Pancreas (tissue), 10 donors: Measurements from ENCODE around the gene PLCB2. TPM values are rescaled to one million over a fixed set of nuclear protein-coding genes. Genes with fewer than 3 reads are reported as not detected.

ENCODE experiments used
- ATAC-seq, 4 donors: fragments of 200-7000 bp; cut with Tn5 transposase; one replicate each; pipeline versions ENCODE4 v1.8.0 to v1.9.1; 2020; ENCODE audit warnings: mild to moderate bottlenecking in 4 of 4, moderate library complexity in 4 of 4
- DNase-seq, 6 donors: peaks; one replicate each; pipeline ENCODE4 v3.0.0-alpha.2; 2020
- FAIRE-seq: peaks from 2 replicates; lab custom pipeline; 2012; peaks lifted over from hg19 to GRCh38; lab: Jason Lieb, UNC
- H3K27ac ChIP-seq, 4 donors: fragments of 200-600 bp; sonication (generic); 1 replicate in 3 of 4; 2 replicates in 1 of 4; pipeline versions ENCODE4 v1.5.0 to v1.8.0; 2020
- H3K27me3 ChIP-seq, 4 donors: fragments of 200-600 bp; one replicate each; pipeline ENCODE4 v1.8.0; 2021
- H3K36me3 ChIP-seq, 3 donors: fragments of 200-600 bp; sonication (generic) in 1 of 3; one replicate each; pipeline versions ENCODE4 v1.5.0 to v1.8.0; 2020 to 2021
- H3K4me1 ChIP-seq, 3 donors: fragments of 200-600 bp; one replicate each; pipeline ENCODE4 v1.8.0; 2021
- H3K4me3 ChIP-seq, 4 donors: fragments of 200-600 bp; sonication (generic) in 2 of 4; one replicate each; pipeline versions ENCODE4 v1.5.0 to v1.8.0; 2020 to 2021
- H3K9me3 ChIP-seq, 4 donors: fragments of 200-600 bp; one replicate each; pipeline ENCODE4 v1.8.0; 2021
- CTCF ChIP-seq, 4 donors: fragments of 200-600 bp; sonication (generic) in 3 of 4; IDR thresholded peaks; one replicate each; pipeline versions ENCODE4 v1.5.0 to v1.8.0; 2021; ENCODE audit warnings: antibody characterized with exemption in 4 of 4
- WGBS, 2 donors: extraction: QIAGEN DNeasy Blood & Tissue Kit; methylation state at CpG; one replicate each; pipeline ENCODE4 v1.1.7; 2013; 5-methylcytosine and 5-hydroxymethylcytosine counted together
- intact Hi-C, 3 donors: fragments of 100-400 bp; cut with DNase I; formaldehyde crosslinking; loops; one replicate each; pipeline versions ENCODE4 v1.11.1 to v1.14.2; 2022
- polyA plus RNA-seq, 2 donors: library from polyadenylated mRNA; stranded (reverse); fragments of 200-250 nt; gene quantifications; one replicate each; pipeline ENCODE4 v1.2.3, GENCODE V29; 2013
- total RNA-seq, 6 donors: library from RNA; stranded (reverse); fragmentation: NEBNext Ultra II Directional in 4 of 6; extraction: Animal tissue kit (Norgen Biotek cat#: 25700) in 4 of 6; gene quantifications; one replicate each; pipeline versions ENCODE4 v1.2.1 to v1.2.4, GENCODE V29; 2021 to 2023
- donor health status: healthy with polysubstance abuse.
- donor health status: DM: no; HTN: no; CAD: no; lungs with moderate emphysema.
- donor health status: DM: no; HTN: no; CAD: no.
- donor health status: control.
- donor health status: control.
- donor health status: Bipolar disorder and iron deficiency.
- donor health status: DM: yes; HTN: yes; CAD: no.
- donor health status: DM: no; HTN: no; CAD: no.
- donor health status: DM: no; HTN: no; CAD: no.
- donor health status: DM: yes; HTN: yes; CAD: no.

PLCB2 gene
- total and polyA plus RNA-seq, 8 donors = 0.94 to 23.5 (median 5.7) TPM

- intact Hi-C loops = no loop called here
- DNase-seq = peak in 5 of 6 donors; percentile 41 to 84 (median 65)
- WGBS, 2 donors = 10 to 14% methylated on average over 55 to 68 of the region's 68 CpGs
- H3K36me3 ChIP-seq = no peaks in the 10 kb centered on the region
- ATAC-seq = peak; percentile 40 to 71 (median 61)
- no peaks in the 10 kb centered on the region for H3K9me3 ChIP-seq
- TF ChIP-seq CTCF (IDR thresholded peaks at IDR 0.05) = no peak
- no peaks in the 10 kb centered on the region for H3K27me3 ChIP-seq
- H3K4me1 ChIP-seq = peaks cover 0 to 14% (median 3%) of the 10 kb centered on the region in 3 donors
- peak overlapping the region in 2 of 4 donors; percentile 11 to 35 for H3K4me3 ChIP-seq
- FAIRE-seq = no peak
- no peak overlapping the region for H3K27ac ChIP-seq
Observed at GRCh38 chr15:40290918-40291574, 16.7 kb downstream of the PLCB2 start.

GRCh38 chr15:40290545-40290917 lies 17.2 kb downstream of the PLCB2 start:
- Histone ChIP-seq H3K4me1 (peaks cover 0 to 11% (median 0%) of the 10 kb centered on the region in 3 donors), H3K4me3 (no peak overlapping the region), H3K36me3 (no peaks in the 10 kb centered on the region), H3K9me3 (no peaks in the 10 kb centered on the region), H3K27ac (no peak overlapping the region), H3K27me3 (no peaks in the 10 kb centered on the region)
- TF ChIP-seq CTCF (IDR thresholded peaks at IDR 0.05) = no peak
- WGBS, 2 donors = 73 to 75% methylated on average over 12 of the region's 12 CpGs
- intact Hi-C loops = no loop called here
- ATAC-seq (no peak), FAIRE-seq (no peak), DNase-seq (no peak)

- intact Hi-C loops = loop anchor here in 1 of 3 donors (10.0 kb wide), 2 partner anchors 56 to 136 kb away; partner anchors contain the start of gene CCDC9B
- 20 to 22% methylated on average over 6 of the region's 6 CpGs for WGBS, 2 donors
Observed at GRCh38 chr15:40289140-40289775, 18.5 kb downstream of the PLCB2 start.

GRCh38 chr15:40287968-40288367 lies 19.8 kb downstream of the PLCB2 start:
- Histone ChIP-seq H3K27ac (no peak overlapping the region), H3K4me3 (no peak overlapping the region), H3K4me1 (peaks cover 0 to 12% (median 3%) of the 10 kb centered on the region in 3 donors), H3K9me3 (no peaks in the 10 kb centered on the region), H3K27me3 (peaks cover 0 to 2% (median 0%) of the 10 kb centered on the region in 4 donors), H3K36me3 (no peaks in the 10 kb centered on the region)
- no peak for TF ChIP-seq CTCF (IDR thresholded peaks at IDR 0.05)
- no peak for ATAC-seq
- intact Hi-C loops = loop anchor here in 1 of 3 donors (10.0 kb wide), 2 partner anchors 57 to 137 kb away; partner anchors contain the start of gene CCDC9B
- no peak for FAIRE-seq
- DNase-seq = no peak
- 84 to 87% methylated on average over 4 of the region's 4 CpGs for WGBS, 2 donors

More at GRCh38 chr15:40289140-40289775, 18.5 kb downstream of the PLCB2 start:
- no peak for FAIRE-seq
- H3K36me3 ChIP-seq = no peaks in the 10 kb centered on the region
- H3K27ac ChIP-seq = no peak overlapping the region
- H3K27me3 ChIP-seq = no peaks in the 10 kb centered on the region
- no peak for TF ChIP-seq CTCF (IDR thresholded peaks at IDR 0.05)
- H3K4me3 ChIP-seq = no peak overlapping the region
- H3K9me3 ChIP-seq = no peaks in the 10 kb centered on the region
- H3K4me1 ChIP-seq = peaks cover 0 to 11% (median 0%) of the 10 kb centered on the region in 3 donors
- ATAC-seq = peak; percentile 75 to 90 (median 85)
- peak; percentile 74 to 93 (median 78) for DNase-seq
